ENCODE results near the gene ST6GAL1.

- TF ChIP-seq CTCF (IDR thresholded peaks at IDR 0.05): no peak
- no peak for TF ChIP-seq POLR2A (IDR thresholded peaks at IDR 0.05)
These were observed 56.5 kb downstream of the ST6GAL1 start for GRCh38 chr3:186986816-186987215.
